Naive thymus-derived CD8-positive, alpha-beta T cell (primary cell): ENCODE measurements around the gene PLEKHB2. TPM values are rescaled to one million over a fixed set of nuclear protein-coding genes. Genes with fewer than 3 reads are reported as not detected.
A peak's percentile ranks its signal among the peaks of the same experiment; 100 is the strongest.
"Not testable (repeated sequence)": the region's sequence is repeated elsewhere in the genome, so short reads cannot be mapped to it uniquely, and the experiment has no call there.

Experiments
- ATAC-seq, 2 donors: fragments of 150-1000 bp; cut with Tn5 transposase in 1 of 2; sonication (Bioruptor Pico), chemical (Tn5 transposase) in 1 of 2; 1 replicate in 1 of 2; 2 replicates in 1 of 2; pipeline ENCODE4 v1.10.0; 2021; ENCODE audit warnings: mild to moderate bottlenecking in 2 of 2, moderate library complexity in 2 of 2
- POLR2A ChIA-PET: fragments of 350-600 bp; sonication (Branson Sonifier 250); formaldehyde crosslinking; loops from one replicate; lab custom pipeline; 2021; ENCODE audit warnings: antibody characterized with exemption; lab: Charles Lee
- DNase-seq, 10 donors: peaks; one replicate each; pipeline versions ENCODE4 v3.0.0 to v3.0.0-alpha.2; 2020 to 2022
- H3K27ac Mint-ChIP-seq, 10 donors: one replicate each; pipeline ENCODE4 v1.8.0; 2020 to 2022; ENCODE audit warnings: mild to moderate bottlenecking in 10 of 10, mixed read lengths in 10 of 10, moderate library complexity in 4 of 10, inconsistent platforms in 1 of 10
- H3K27me3 Mint-ChIP-seq, 5 donors: one replicate each; pipeline ENCODE4 v1.8.0; 2021 to 2022; ENCODE audit warnings: mixed read lengths in 5 of 5
- H3K36me3 Mint-ChIP-seq, 3 donors: one replicate each; pipeline ENCODE4 v1.8.0; 2020 to 2022; ENCODE audit warnings: mixed read lengths in 3 of 3, mild to moderate bottlenecking in 2 of 3, inconsistent platforms in 1 of 3
- H3K4me1 Mint-ChIP-seq, 4 donors: one replicate each; pipeline ENCODE4 v1.8.0; 2021 to 2022; ENCODE audit warnings: mixed read lengths in 4 of 4
- H3K4me3 Mint-ChIP-seq, 10 donors: one replicate each; pipeline ENCODE4 v1.8.0; 2020 to 2022; ENCODE audit warnings: mild to moderate bottlenecking in 10 of 10, mixed read lengths in 10 of 10, moderate library complexity in 6 of 10, inconsistent platforms in 1 of 10
- H3K9me3 Mint-ChIP-seq, 9 donors: one replicate each; pipeline ENCODE4 v1.8.0; 2020 to 2022; ENCODE audit warnings: mixed read lengths in 9 of 9, mild to moderate bottlenecking in 3 of 9, inconsistent platforms in 1 of 9, moderate library complexity in 1 of 9
- polyA plus RNA-seq, 3 donors: library from polyadenylated mRNA; unstranded; fragments of 300-500 nt; fragmentation: Illumina TruSeq; gene quantifications; one replicate each; pipeline ENCODE4 v1.2.3, GENCODE V29; 2021
- total RNA-seq, 8 experiments: library from RNA in 2 of 8; stranded (reverse) in 2 of 8; gene quantifications; one replicate each; pipeline ENCODE4 v1.2.3 and lab custom pipeline; 2021 to 2026

Gene PLEKHB2
- total and polyA plus RNA-seq, 5 experiments from 2014 or later = 44.2 to 70.7 (median 63.0) TPM

DNA sequence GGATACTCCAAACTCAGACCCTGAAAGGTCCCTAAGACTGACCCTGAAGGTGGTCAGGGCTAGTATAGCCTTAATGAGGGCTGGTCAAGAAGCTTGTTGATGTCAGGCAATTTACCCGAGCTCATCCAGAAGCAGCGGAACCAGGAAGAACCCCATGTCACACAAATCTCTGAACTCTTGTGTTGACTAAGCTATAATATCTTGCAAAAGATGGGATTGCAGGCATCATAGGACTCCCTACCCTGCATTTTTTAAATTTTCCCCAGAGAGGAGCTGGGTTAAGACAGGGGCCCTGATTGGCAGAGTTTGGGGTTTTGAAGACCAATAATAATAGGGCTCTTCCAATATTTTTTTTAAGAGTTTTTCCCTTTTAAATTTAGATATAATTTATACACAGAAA lies 2.0 kb upstream of the PLEKHB2 start:
- POLR2A ChIA-PET = interaction anchor here (3.8 kb wide), 1 partner anchor 10 kb away, joined by 69 read pairs; the partner anchor contains the start of gene FAM168B
- no peak for DNase-seq
- H3K4me1 Mint-ChIP-seq = peaks cover 18 to 43% (median 42%) of the 10 kb centered on the region in 4 donors
- ATAC-seq = no peak
- H3K9me3 Mint-ChIP-seq = no peaks in the 10 kb centered on the region
- H3K4me3 Mint-ChIP-seq = peak overlapping the region in 1 of 10 donors; percentile 41
- peaks cover 0 to 4% (median 3%) of the 10 kb centered on the region in 3 donors for H3K36me3 Mint-ChIP-seq
- no peaks in the 10 kb centered on the region for H3K27me3 Mint-ChIP-seq
- peak overlapping the region in 9 of 10 donors; percentile 24 to 89 (median 82) for H3K27ac Mint-ChIP-seq

DNA sequence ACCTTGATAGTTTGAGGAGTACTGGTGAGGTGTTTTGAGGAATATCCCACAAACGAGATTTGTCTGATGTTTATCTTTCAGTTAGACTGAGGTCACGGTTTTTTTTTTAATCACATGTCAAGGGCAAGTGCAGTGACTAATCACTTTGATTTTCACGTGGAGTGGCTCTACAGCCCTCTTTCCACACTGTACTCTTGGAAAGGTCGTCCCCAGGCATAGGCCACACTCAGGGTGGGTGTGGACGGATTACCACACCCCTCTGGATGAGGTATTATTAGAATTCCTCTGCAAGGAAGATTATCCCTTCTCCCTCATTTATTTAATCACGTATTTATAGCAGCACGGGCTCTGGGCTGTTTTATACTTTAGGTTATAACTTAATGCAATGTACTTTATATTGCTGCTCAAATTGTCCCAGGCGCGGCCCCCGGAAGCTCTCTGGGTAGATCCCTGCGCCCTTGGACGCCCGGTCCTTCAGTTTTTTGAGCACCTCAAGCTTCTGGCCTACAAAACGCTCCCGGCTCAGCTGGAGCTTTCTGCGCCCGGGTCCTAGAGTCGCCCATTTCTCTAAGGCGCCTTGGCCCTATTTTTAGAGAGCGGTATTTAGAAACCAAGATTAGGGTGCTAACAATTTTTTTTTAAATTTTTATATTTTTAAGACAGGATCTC lies 515 bp upstream of the PLEKHB2 start:
- H3K36me3 Mint-ChIP-seq = peaks cover 2 to 12% (median 4%) of the 10 kb centered on the region in 3 donors
- peak overlapping the region; percentile 88 to 99 (median 97) for H3K27ac Mint-ChIP-seq
- ATAC-seq (peak; percentile 74 to 75), DNase-seq (peak in 9 of 10 donors; percentile 10 to 71 (median 46))
- POLR2A ChIA-PET = interaction anchor here (0.6 to 3.8 kb wide), 7 partner anchors 11 to 874 kb away, joined by 3 to 69 read pairs (median 4); partner anchors contain the start of genes FAM168B and IMP4
- H3K27me3 Mint-ChIP-seq = no peaks in the 10 kb centered on the region
- H3K4me1 Mint-ChIP-seq = peaks cover 18 to 53% (median 52%) of the 10 kb centered on the region in 4 donors
- H3K4me3 Mint-ChIP-seq = peak overlapping the region; percentile 88 to 100 (median 96)
- H3K9me3 Mint-ChIP-seq = no peaks in the 10 kb centered on the region

GRCh38 chr2:131105950-131106801 lies 1.0 kb downstream of the PLEKHB2 start:
- H3K9me3 Mint-ChIP-seq = no peaks in the 10 kb centered on the region
- H3K4me3 Mint-ChIP-seq = peak overlapping the region; percentile 88 to 100 (median 96)
- H3K4me1 Mint-ChIP-seq = peaks cover 25 to 68% (median 65%) of the 10 kb centered on the region in 4 donors
- DNase-seq = peak in 1 of 10 donors; percentile 21
- no peaks in the 10 kb centered on the region for H3K27me3 Mint-ChIP-seq
- H3K36me3 Mint-ChIP-seq = peaks cover 2 to 22% (median 4%) of the 10 kb centered on the region in 3 donors
- peak overlapping the region; percentile 88 to 99 (median 97) for H3K27ac Mint-ChIP-seq
- peak in 1 of 2 donors; percentile 1 for ATAC-seq
- POLR2A ChIA-PET = interaction anchor here (0.5 to 3.1 kb wide), 3 partner anchors 13 to 83 kb away, joined by 4 to 18 read pairs (median 7); partner anchors contain the start of gene FAM168B

GRCh38 chr2:131112529-131112928 lies 7.4 kb downstream of the PLEKHB2 start:
- POLR2A ChIA-PET = interaction anchor here (0.6 to 0.7 kb wide), 2 partner anchors 19 to 71 kb away, joined by 3 read pairs; partner anchors contain the start of gene FAM168B
- ATAC-seq (no peak), DNase-seq (no peak)
- Mint-ChIP-seq H3K4me1 (peaks cover 31 to 90% (median 80%) of the 10 kb centered on the region in 4 donors), H3K27me3 (no peaks in the 10 kb centered on the region), H3K9me3 (no peaks in the 10 kb centered on the region), H3K36me3 (peaks cover 4 to 54% (median 24%) of the 10 kb centered on the region in 3 donors), H3K27ac (peak overlapping the region in 6 of 10 donors; percentile 38 to 63 (median 59)), H3K4me3 (peak overlapping the region in 7 of 10 donors; percentile 10 to 61 (median 38))

DNA sequence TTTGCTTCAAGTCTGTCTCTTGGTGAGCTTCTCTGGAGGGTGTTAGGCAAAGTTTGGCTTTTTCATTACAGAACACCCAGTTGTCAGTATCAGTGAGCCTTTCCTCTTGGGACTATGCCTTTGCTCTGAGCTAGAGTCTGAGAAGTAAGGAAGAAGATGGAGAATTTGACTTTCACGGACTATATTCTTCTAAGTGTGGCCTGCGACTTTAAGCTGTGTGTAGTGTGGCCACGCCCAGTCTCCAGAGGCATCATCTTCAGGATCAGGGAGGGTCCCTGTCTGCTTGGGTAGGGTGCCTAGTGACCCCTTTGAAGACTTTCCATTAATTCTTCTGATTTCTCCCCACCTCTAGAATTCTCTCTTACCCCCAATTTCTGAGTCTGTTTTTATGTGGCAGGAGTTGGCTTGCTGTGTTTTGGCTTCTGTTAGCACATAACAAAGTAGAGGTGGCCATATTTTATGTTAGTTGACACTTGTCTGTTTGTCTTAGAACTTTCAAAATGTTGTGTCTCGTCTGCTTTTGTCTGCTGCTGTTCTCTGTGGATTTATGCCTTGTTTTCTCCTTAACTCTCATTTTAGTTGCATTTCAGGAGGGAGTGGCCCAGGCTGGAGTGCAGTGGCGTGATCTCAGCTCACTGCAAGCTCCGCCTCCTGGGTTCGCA lies 8.6 kb downstream of the PLEKHB2 start:
- ATAC-seq (no peak), DNase-seq (no peak)
- Mint-ChIP-seq H3K36me3 (peaks cover 4 to 52% (median 24%) of the 10 kb centered on the region in 3 donors), H3K27ac (peak overlapping the region in 7 of 10 donors; percentile 16 to 71 (median 45)), H3K9me3 (no peaks in the 10 kb centered on the region), H3K4me3 (peak overlapping the region in 4 of 10 donors; percentile 7 to 56 (median 33)), H3K27me3 (no peaks in the 10 kb centered on the region), H3K4me1 (peaks cover 35 to 92% (median 76%) of the 10 kb centered on the region in 4 donors)
- POLR2A ChIA-PET = no interaction called here

- ATAC-seq, POLR2A ChIA-PET, H3K27me3 Mint-ChIP-seq, H3K9me3 Mint-ChIP-seq, DNase-seq: not testable (repeated sequence)
- peak overlapping the region in 2 of 10 donors; percentile 4 to 48 for H3K4me3 Mint-ChIP-seq
- peak overlapping the region in 4 of 10 donors; percentile 12 to 36 (median 26) for H3K27ac Mint-ChIP-seq
- H3K4me1 Mint-ChIP-seq = peaks cover 40 to 92% (median 75%) of the 10 kb centered on the region in 4 donors
- H3K36me3 Mint-ChIP-seq = peaks cover 4 to 47% (median 22%) of the 10 kb centered on the region in 3 donors
Observed at GRCh38 chr2:131114950-131115349, 9.8 kb downstream of the PLEKHB2 start.

DNA sequence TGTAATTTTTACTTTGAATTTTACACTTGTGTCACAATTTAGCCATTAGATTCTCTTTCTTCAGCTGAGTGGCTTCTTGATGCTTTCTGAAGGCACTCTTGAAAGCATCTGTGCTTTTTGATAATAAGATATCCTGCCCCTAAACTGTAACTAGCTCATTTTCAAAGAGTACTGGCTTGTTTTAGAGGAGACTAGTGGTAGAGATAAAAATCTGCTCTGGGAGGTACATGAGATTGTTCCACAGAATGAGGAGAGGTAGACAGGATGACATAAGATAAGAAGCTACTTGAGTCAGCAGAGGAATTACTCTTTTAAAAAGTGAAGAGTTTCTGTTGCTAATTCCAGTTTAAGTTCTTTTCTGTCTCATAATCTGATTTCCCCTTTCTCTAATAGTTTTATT lies 10.6 kb downstream of the PLEKHB2 start:
- POLR2A ChIA-PET = interaction anchor here (0.6 kb wide), 1 partner anchor 16 kb away, joined by 3 read pairs; no protein-coding TSS in a partner anchor
- Mint-ChIP-seq H3K27ac (peak overlapping the region in 5 of 10 donors; percentile 12 to 43 (median 30)), H3K9me3 (no peaks in the 10 kb centered on the region), H3K4me1 (peaks cover 35 to 89% (median 72%) of the 10 kb centered on the region in 4 donors), H3K27me3 (no peaks in the 10 kb centered on the region), H3K4me3 (no peak overlapping the region), H3K36me3 (peaks cover 4 to 44% (median 22%) of the 10 kb centered on the region in 3 donors)
- no peak for DNase-seq
- ATAC-seq = peak in 1 of 2 donors; percentile 17

- Mint-ChIP-seq H3K36me3 (peaks cover 0 to 62% (median 8%) of the 10 kb centered on the region in 3 donors), H3K9me3 (no peaks in the 10 kb centered on the region), H3K4me1 (peaks cover 18 to 56% (median 35%) of the 10 kb centered on the region in 4 donors), H3K27me3 (no peaks in the 10 kb centered on the region), H3K27ac (peak overlapping the region in 2 of 10 donors; percentile 3 to 88), H3K4me3 (peak overlapping the region in 1 of 10 donors; percentile 14)
- DNase-seq (no peak), ATAC-seq (no peak)
- POLR2A ChIA-PET = no interaction called here
Observed at GRCh38 chr2:131120815-131121317, 15.7 kb downstream of the PLEKHB2 start.

DNA sequence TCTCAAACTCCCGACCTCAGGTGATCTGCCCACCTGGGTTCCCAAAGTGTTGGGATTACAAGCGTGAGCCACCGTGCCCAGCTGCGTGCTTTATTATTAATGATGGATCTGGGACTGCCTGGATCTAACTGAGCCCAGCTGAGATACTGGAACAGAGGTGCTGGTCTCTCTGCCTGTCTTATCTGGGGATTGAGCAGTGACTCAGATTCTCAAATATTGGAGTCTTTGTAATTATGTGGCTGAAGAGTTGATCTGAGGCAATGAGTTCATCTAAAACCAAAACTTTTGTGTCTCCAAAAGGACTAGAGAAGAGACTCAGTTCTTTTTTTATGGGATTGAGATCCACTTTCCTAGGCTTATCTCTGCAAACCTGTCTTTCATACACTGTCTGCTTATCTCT lies 16.3 kb downstream of the PLEKHB2 start:
- Mint-ChIP-seq H3K4me3 (no peak overlapping the region), H3K4me1 (peaks cover 18 to 50% (median 29%) of the 10 kb centered on the region in 4 donors), H3K27me3 (no peaks in the 10 kb centered on the region), H3K27ac (peak overlapping the region in 1 of 10 donors; percentile 14), H3K36me3 (peaks cover 0 to 62% (median 8%) of the 10 kb centered on the region in 3 donors), H3K9me3 (no peaks in the 10 kb centered on the region)
- DNase-seq = no peak
- no peak for ATAC-seq
- POLR2A ChIA-PET = no interaction called here

- H3K27me3 Mint-ChIP-seq = no peaks in the 10 kb centered on the region
- H3K9me3 Mint-ChIP-seq = no peaks in the 10 kb centered on the region
- DNase-seq (no peak), ATAC-seq (no peak)
- POLR2A ChIA-PET = no interaction called here
- H3K4me3 Mint-ChIP-seq = no peak overlapping the region
- peak overlapping the region in 2 of 10 donors; percentile 9 to 41 for H3K27ac Mint-ChIP-seq
- H3K4me1 Mint-ChIP-seq = peaks cover 18 to 43% (median 27%) of the 10 kb centered on the region in 4 donors
- peaks cover 5 to 69% (median 14%) of the 10 kb centered on the region in 3 donors for H3K36me3 Mint-ChIP-seq
Observed at GRCh38 chr2:131122496-131122895, 17.4 kb downstream of the PLEKHB2 start.

- DNase-seq = no peak
- H3K36me3 Mint-ChIP-seq = peaks cover 11 to 75% (median 21%) of the 10 kb centered on the region in 3 donors
- no peak overlapping the region for H3K4me3 Mint-ChIP-seq
- H3K9me3 Mint-ChIP-seq = no peaks in the 10 kb centered on the region
- peak overlapping the region in 3 of 10 donors; percentile 9 to 70 (median 27) for H3K27ac Mint-ChIP-seq
- no peaks in the 10 kb centered on the region for H3K27me3 Mint-ChIP-seq
- H3K4me1 Mint-ChIP-seq = peaks cover 15 to 36% (median 22%) of the 10 kb centered on the region in 4 donors
- ATAC-seq = no peak
- POLR2A ChIA-PET = no interaction called here
Observed at GRCh38 chr2:131123192-131123591, 18.1 kb downstream of the PLEKHB2 start.
